D721Med (cell line): ENCODE measurements around the gene B4GALT2.
A peak's percentile ranks its signal among the peaks of the same experiment; 100 is the strongest.

Source experiments
- DNase-seq: peaks from one replicate; pipeline ENCODE4 v3.0.0; 2011; ENCODE audit warnings: low spot score; ENCODE audit not compliant: insufficient read length
- FAIRE-seq: peaks from 2 replicates; lab custom pipeline; 2011; peaks lifted over from hg19 to GRCh38; lab: Jason Lieb, UNC
- TF ChIP-seq, protein P1 (sequence below): IDR thresholded peaks from 2 replicates; pipeline ENCODE4 v1.5.1; 2012; ENCODE audit warnings: mild to moderate bottlenecking, control low read depth; ENCODE audit not compliant: insufficient read depth; ENCODE audit errors: missing control alignments

B4GALT2 gene

DNA sequence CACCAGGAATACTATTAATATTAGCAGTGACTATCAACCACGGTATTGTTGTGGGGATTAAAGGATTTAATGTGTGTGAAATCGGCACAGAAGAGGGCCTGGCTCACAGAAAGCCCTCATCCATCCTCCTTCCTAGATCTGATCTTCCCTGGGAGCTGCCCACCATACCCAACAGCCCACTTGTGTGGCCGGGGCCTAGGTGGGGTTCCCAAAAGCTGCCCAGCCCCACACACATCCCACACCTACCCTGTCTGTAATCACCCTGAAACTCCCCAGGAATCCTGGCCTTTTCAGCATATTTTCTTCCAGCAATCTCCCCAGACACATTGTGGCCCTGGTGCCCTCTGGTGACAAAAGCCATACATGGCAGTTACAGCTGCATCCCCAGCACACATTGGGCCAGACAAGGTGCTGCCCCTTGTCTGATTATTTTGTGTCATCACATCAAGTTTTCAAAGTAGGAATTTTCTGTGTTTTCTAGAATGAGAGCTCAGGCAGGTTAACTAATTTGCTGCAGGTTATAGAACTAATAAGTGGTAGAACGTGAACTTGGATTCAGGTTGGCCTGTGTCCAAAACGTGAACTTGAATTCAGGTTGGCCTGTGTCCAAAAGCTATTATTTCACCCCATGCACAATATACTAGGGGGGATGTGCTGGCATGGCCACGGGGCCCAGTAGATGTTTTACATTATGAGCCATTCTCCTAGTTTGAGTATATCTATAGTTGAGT lies 57.6 kb downstream of the B4GALT2 start:
- TF ChIP-seq, protein P1, sequence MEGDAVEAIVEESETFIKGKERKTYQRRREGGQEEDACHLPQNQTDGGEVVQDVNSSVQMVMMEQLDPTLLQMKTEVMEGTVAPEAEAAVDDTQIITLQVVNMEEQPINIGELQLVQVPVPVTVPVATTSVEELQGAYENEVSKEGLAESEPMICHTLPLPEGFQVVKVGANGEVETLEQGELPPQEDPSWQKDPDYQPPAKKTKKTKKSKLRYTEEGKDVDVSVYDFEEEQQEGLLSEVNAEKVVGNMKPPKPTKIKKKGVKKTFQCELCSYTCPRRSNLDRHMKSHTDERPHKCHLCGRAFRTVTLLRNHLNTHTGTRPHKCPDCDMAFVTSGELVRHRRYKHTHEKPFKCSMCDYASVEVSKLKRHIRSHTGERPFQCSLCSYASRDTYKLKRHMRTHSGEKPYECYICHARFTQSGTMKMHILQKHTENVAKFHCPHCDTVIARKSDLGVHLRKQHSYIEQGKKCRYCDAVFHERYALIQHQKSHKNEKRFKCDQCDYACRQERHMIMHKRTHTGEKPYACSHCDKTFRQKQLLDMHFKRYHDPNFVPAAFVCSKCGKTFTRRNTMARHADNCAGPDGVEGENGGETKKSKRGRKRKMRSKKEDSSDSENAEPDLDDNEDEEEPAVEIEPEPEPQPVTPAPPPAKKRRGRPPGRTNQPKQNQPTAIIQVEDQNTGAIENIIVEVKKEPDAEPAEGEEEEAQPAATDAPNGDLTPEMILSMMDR, result peak; percentile 92
- no peak for DNase-seq
- no peak for FAIRE-seq

DNA sequence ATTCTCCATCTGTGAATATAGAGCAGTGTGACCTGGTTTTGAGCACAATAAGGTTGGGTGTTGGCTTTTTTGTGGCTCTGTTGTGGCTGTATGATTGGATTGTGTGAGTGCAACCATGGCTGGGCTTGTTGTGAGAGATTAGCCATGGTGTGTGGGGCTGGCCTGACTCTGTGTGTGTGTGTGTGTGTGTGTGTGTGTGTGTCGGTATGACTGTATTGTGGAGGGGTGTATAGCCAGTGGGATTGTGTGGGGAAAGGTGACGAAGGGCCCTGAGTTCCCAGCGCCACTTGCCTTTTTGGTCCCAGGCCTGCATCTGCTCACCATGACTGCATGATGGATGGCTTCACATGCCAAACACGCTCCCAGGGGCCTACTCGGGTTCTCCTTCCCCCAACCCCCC lies 58.1 kb downstream of the B4GALT2 start:
- TF ChIP-seq, protein P1, result no peak
- DNase-seq (no peak), FAIRE-seq (no peak)

DNA sequence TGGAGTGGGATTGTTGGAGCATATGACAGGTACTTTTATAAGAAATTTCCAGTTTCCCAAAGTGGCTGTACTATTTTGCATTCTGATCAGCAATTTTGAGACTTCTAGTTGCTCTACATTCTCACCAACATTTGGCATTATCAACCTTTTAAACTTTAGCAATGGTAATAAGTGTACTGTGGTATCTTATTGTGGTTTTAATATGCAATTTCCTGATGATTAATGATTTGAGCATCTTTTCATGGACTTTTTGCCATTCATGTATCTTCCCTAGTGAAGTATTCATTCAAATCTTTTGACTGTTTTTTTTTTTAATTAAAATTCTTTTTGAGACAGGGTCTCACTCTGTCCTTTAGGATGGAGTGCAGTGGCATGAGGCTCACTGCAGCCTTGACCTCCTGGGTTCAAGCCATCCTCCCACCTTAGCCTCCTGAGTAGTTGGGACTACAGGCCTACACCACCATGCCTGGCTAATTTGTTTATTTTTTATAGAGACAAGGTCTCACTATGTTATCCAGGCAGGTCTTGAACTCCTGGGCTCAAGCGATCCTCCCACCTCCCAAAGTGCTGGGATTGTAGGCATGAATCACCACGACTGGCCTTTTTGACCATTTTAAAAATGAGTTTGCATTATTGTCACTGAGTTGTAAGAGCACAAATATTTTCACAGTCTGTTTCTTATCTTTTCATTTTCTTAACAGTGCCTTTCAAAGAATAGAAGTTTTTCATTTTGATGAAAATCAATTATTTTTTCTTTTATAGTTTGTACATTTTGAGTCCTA lies 60.1 kb downstream of the B4GALT2 start:
- FAIRE-seq (no peak), DNase-seq (no peak)
- TF ChIP-seq, protein P1, result no peak

DNA sequence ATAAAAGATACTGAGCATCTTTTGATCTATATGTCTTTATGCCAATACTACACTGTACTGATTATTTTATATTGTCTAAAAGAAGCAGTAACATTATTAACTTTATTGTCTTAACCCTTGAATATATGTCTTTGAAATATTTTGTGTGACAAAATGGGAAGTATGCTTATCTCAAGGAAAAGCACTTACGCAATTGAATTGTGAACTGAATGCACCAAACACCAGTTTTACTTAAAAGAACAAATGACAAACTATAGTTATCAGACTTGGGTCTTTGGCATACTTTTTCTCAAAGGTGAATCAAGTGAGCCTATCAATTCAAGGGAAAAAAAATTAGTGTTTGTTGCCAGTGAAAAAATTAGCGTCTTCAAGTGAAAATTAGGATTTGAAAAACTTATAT lies 61.4 kb downstream of the B4GALT2 start:
- DNase-seq (no peak), FAIRE-seq (no peak)
- TF ChIP-seq, protein P1, result no peak
